ENCODE data around the gene CCHCR1. TPM values are rescaled to one million over a fixed set of nuclear protein-coding genes. Genes with fewer than 3 reads are reported as not detected.

The CCHCR1 gene
- total RNA-seq, 1 donor from 2014 or later = 14.5 TPM

GRCh38 chr6:31174378-31174777, 16.8 kb upstream of the CCHCR1 start:
- no peak overlapping the region for H3K4me3 ChIP-seq (ENCODE audit: low read depth, low read length)
- peaks cover 3% of the 10 kb centered on the region for H3K36me3 ChIP-seq (ENCODE audit: control insufficient read depth, insufficient read depth, low read length)
- no peaks in the 10 kb centered on the region for H3K27me3 ChIP-seq (ENCODE audit: control insufficient read depth, insufficient read depth, low read length)
- no peak for FAIRE-seq
- no peak for TF ChIP-seq CTCF (IDR thresholded peaks at IDR 0.05; ENCODE audit: insufficient read depth, low read length, severe bottlenecking)
- no peak for DNase-seq (ENCODE audit: low read depth)

- TF ChIP-seq CTCF (IDR thresholded peaks at IDR 0.05; ENCODE audit: insufficient read depth, low read length, severe bottlenecking) = no peak
- no peak for DNase-seq (ENCODE audit: low read depth)
- H3K36me3 ChIP-seq (ENCODE audit: control insufficient read depth, insufficient read depth, low read length) = peaks cover 3% of the 10 kb centered on the region
- H3K27me3 ChIP-seq (ENCODE audit: control insufficient read depth, insufficient read depth, low read length) = no peaks in the 10 kb centered on the region
- no peak overlapping the region for H3K4me3 ChIP-seq (ENCODE audit: low read depth, low read length)
- FAIRE-seq = no peak
Measured at GRCh38 chr6:31173406-31173805, 15.8 kb upstream of the CCHCR1 start.

- H3K4me3 ChIP-seq (ENCODE audit: low read depth, low read length) = no peak overlapping the region
- no peak for TF ChIP-seq CTCF (IDR thresholded peaks at IDR 0.05; ENCODE audit: insufficient read depth, low read length, severe bottlenecking)
- H3K36me3 ChIP-seq (ENCODE audit: control insufficient read depth, insufficient read depth, low read length) = peaks cover 3% of the 10 kb centered on the region
- FAIRE-seq = no peak
- no peaks in the 10 kb centered on the region for H3K27me3 ChIP-seq (ENCODE audit: control insufficient read depth, insufficient read depth, low read length)
- DNase-seq (ENCODE audit: low read depth) = no peak
Measured at GRCh38 chr6:31172973-31173384, 15.4 kb upstream of the CCHCR1 start.

- DNase-seq (ENCODE audit: low read depth) (no peak), FAIRE-seq (no peak)
- Histone ChIP-seq H3K4me3 (ENCODE audit: low read depth, low read length) (no peak overlapping the region), H3K27me3 (ENCODE audit: control insufficient read depth, insufficient read depth, low read length) (no peaks in the 10 kb centered on the region), H3K36me3 (ENCODE audit: control insufficient read depth, insufficient read depth, low read length) (peaks cover under 1% of the 10 kb centered on the region)
- TF ChIP-seq CTCF (IDR thresholded peaks at IDR 0.05; ENCODE audit: insufficient read depth, low read length, severe bottlenecking) = no peak
Measured at GRCh38 chr6:31171931-31172905, 14.6 kb upstream of the CCHCR1 start.

- no peak for FAIRE-seq
- H3K36me3 ChIP-seq (ENCODE audit: control insufficient read depth, insufficient read depth, low read length) = no peaks in the 10 kb centered on the region
- TF ChIP-seq CTCF (IDR thresholded peaks at IDR 0.05; ENCODE audit: insufficient read depth, low read length, severe bottlenecking) = no peak
- no peak overlapping the region for H3K4me3 ChIP-seq (ENCODE audit: low read depth, low read length)
- no peak for DNase-seq (ENCODE audit: low read depth)
- no peaks in the 10 kb centered on the region for H3K27me3 ChIP-seq (ENCODE audit: control insufficient read depth, insufficient read depth, low read length)
Measured at GRCh38 chr6:31170987-31171671, 13.5 kb upstream of the CCHCR1 start.

Measured in bronchial epithelial cell (primary cell).